ENCODE data around the gene LRRC3. TPM values are rescaled to one million over a fixed set of nuclear protein-coding genes. Genes with fewer than 3 reads are reported as not detected.

LRRC3 gene
- total RNA-seq, 3 donors from 2014 or later = 2.1 to 17.9 (median 2.7) TPM

DNA sequence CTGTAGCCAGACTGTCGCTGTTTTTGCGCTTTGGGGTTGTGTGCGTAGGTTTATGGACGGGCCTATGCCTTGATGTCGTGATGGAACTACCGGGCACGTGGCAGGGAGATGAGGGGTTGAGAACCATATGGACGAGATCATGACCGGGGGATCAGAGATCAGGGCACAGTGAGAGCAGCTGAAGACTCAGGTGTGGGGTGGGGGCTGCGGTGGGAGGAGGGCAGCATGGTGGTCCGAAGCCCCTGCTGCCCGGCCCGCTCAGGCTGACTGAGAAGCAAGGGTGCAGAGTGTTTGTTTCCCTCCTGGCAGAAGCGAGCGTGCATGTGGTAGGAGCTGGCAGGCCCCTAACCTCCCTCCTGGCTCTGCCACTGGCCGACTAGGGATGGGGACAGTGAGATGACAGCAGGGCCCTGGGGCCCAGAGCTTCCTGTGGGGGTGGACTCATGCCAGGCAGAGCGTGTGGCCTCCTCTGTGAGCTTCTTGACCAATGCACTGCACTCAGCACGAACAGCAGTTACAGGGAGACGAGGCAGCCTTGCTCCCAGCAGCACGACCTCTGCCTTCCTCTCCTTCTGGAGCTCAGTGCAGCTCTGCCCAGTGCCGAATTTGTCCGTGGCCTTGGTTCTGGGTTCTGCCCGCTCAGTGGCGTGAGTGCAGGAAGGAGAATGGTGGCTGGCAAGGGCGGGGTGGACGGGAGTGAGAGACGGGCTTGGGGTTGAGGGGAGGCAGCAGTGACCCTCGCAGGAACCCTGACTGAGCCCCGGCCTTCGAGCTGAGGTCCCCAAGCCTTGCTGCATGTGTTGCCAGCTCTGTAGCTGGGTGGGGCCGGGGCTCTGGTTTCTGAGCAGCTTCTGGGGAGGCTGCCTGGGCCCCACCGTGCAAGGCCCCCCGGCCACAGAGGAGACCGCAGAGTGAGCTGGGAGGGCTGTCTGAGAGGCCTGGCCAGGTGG, 22.2 kb upstream of the LRRC3 start:
- DNase-seq = no peak

GRCh38 chr21:44433791-44434567, 21.3 kb upstream of the LRRC3 start:
- peaks cover 11% of the 10 kb centered on the region for H3K9me3 ChIP-seq
- no peak for DNase-seq
- H3K4me3 ChIP-seq = no peak overlapping the region
- H3K36me3 ChIP-seq (ENCODE audit: low read depth) = no peaks in the 10 kb centered on the region
- H3K4me1 ChIP-seq (ENCODE audit: low read depth) = no peaks in the 10 kb centered on the region
- ATAC-seq = no peak
- TF ChIP-seq, protein P1, sequence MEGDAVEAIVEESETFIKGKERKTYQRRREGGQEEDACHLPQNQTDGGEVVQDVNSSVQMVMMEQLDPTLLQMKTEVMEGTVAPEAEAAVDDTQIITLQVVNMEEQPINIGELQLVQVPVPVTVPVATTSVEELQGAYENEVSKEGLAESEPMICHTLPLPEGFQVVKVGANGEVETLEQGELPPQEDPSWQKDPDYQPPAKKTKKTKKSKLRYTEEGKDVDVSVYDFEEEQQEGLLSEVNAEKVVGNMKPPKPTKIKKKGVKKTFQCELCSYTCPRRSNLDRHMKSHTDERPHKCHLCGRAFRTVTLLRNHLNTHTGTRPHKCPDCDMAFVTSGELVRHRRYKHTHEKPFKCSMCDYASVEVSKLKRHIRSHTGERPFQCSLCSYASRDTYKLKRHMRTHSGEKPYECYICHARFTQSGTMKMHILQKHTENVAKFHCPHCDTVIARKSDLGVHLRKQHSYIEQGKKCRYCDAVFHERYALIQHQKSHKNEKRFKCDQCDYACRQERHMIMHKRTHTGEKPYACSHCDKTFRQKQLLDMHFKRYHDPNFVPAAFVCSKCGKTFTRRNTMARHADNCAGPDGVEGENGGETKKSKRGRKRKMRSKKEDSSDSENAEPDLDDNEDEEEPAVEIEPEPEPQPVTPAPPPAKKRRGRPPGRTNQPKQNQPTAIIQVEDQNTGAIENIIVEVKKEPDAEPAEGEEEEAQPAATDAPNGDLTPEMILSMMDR (IDR thresholded peaks at IDR 0.05) = no peak
- intact Hi-C loops (cut with DNase I, micrococcal nuclease) = no loop called here

More for the DNA sequence above, 22.2 kb upstream of the LRRC3 start:
- no peak overlapping the region for H3K4me3 ChIP-seq
- no peaks in the 10 kb centered on the region for H3K4me1 ChIP-seq (ENCODE audit: low read depth)
- intact Hi-C loops (cut with DNase I, micrococcal nuclease) = no loop called here
- no peaks in the 10 kb centered on the region for H3K36me3 ChIP-seq (ENCODE audit: low read depth)
- H3K9me3 ChIP-seq = peaks cover 13% of the 10 kb centered on the region
- TF ChIP-seq, protein P1 (IDR thresholded peaks at IDR 0.05) = no peak
- ATAC-seq = no peak

- Histone ChIP-seq H3K4me1 (ENCODE audit: low read depth) (no peaks in the 10 kb centered on the region), H3K9me3 (peaks cover 6% of the 10 kb centered on the region), H3K4me3 (no peak overlapping the region), H3K36me3 (ENCODE audit: low read depth) (no peaks in the 10 kb centered on the region)
- ATAC-seq = no peak
- TF ChIP-seq, protein P1 (IDR thresholded peaks at IDR 0.05) = no peak
- no peak for DNase-seq
- intact Hi-C loops (cut with DNase I, micrococcal nuclease) = no loop called here
Observed at GRCh38 chr21:44434568-44434925, 20.8 kb upstream of the LRRC3 start.

DNA sequence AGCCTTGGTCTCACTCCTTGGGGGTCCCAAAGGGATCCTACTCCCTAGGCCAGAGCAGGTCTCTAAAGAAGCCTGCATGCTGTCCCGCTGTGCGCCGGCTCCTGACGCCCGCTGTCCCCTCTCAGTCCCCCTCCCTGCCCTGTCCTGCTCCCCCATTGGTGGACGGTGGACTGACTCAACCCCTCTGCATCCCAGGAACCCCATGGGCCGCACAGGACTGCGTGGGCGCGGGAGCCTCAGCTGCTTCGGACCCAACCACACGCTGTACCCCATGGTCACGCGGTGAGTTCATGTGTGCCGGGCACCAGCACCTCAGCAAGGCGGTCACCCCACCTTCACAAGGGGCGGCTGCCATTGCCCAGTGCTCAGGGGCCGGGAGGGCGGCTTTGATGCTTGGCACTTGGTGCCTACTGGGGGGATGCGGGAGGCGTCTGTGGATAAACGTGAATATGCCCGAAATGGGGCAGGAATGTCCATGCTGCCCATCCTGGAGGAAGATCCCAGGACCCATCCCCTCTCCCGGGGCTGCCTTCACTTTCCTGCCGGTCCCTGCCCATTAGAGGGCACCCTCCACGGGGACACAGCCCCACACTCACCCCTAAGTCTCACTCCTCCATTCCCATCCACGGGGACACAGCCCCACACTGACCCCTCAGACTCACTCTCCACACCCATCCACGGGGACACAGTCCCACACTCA, 20.2 kb upstream of the LRRC3 start:
- ATAC-seq (no peak), DNase-seq (peak in 1 of 3 donors; percentile 45)
- H3K4me1 ChIP-seq (ENCODE audit: low read depth) = no peaks in the 10 kb centered on the region
- intact Hi-C loops (cut with DNase I, micrococcal nuclease) = no loop called here
- H3K36me3 ChIP-seq (ENCODE audit: low read depth) = no peaks in the 10 kb centered on the region
- no peak overlapping the region for H3K4me3 ChIP-seq
- TF ChIP-seq, protein P1 (IDR thresholded peaks at IDR 0.05) = no peak
- peaks cover under 1% of the 10 kb centered on the region for H3K9me3 ChIP-seq

DNA sequence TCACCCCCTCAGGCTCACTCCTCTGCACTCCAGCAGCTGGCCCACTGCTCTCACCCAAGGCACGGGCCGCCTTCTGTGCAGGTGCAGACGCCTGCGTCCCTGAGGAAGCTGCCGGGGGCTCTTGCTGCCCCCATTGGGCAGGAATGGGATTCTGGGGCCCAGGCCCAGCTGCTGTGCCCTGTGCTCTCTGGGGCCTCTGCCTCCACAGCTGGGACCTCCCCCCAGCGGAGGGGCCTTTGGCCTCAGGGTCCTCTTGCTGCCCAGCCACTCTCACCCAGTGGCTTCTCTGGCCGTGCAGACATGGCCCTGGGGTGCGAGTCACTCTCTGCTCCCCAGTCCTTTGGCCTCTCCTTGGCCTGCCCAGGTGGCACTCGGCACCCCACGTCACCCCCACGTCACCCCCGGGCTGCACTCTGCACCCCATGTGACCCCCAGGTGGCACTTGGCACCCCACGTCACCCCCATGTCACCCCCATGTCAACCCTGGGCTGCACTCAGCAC, 19.1 kb upstream of the LRRC3 start:
- intact Hi-C loops (cut with DNase I, micrococcal nuclease) = no loop called here
- TF ChIP-seq, protein P1 (IDR thresholded peaks at IDR 0.05) = no peak
- H3K4me3 ChIP-seq = no peak overlapping the region
- H3K9me3 ChIP-seq = no peaks in the 10 kb centered on the region
- H3K36me3 ChIP-seq (ENCODE audit: low read depth) = no peaks in the 10 kb centered on the region
- DNase-seq = peak in 2 of 3 donors; percentile 15 to 27
- H3K4me1 ChIP-seq (ENCODE audit: low read depth) = no peaks in the 10 kb centered on the region
- ATAC-seq = no peak

Measured in mucosa of descending colon (tissue), 3 donors.